ENCODE results near the gene HBD. TPM values are rescaled to one million over a fixed set of nuclear protein-coding genes. Genes with fewer than 3 reads are reported as not detected.
A peak's percentile ranks its signal among the peaks of the same experiment; 100 is the strongest.

HBD gene
- total and polyA plus RNA-seq, 9 of the 15 experiments (the other 6 are each of a cell fraction or from before 2014, with no cell fraction given) = 11.8 to 169 (median 36.0) TPM

DNA sequence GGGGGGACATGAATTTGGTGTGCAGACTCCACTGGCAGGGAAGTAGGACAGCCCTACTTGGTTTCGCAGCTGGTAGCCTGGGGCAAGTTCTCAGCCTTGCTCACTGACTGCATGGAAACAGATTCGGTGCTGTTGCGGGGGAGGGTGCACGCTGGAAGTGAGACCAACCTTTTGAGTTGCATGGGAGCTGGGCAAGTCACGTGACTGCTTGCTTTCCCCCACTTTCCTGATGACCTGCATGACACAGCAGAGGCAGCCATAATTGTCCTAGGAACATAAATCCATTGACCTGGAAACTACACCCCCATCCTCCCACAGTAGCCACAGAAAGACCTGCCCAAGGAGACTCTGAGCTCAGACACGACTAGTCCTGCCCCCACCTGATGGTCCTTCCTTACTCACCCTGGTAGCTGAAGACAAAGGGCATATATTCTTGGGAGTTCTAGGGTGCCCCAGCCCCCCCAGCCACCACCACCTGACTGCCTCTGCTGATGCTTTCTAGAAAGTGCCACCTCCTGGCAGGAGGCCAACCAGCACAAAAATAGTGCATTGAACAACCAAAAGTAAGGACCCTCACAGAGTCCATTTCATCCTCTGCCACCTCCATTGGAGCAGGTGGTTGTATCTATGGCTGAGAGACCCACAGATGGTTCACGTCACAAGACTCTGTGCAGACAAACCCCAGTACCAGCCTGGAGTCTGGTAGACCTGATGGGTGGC, 24.4 kb upstream of the HBD start (continued):
- TF ChIP-seq ZHX1 (conservative IDR thresholded peaks at IDR 0.05; ENCODE audit: low read length) (no peak), ZNF584 (CRISPR knock-in tag; IDR thresholded peaks at IDR 0.05; ENCODE audit: low read depth) (no peak), EP300 (IDR thresholded peaks at IDR 0.05; ENCODE audit: low read length) (peak; percentile 29; the same call in 1 of the 2 replicates), ZNF197 (CRISPR knock-in tag; IDR thresholded peaks at IDR 0.05; ENCODE audit: low read depth) (0 out of 2 replicates have a peak, but pooled peaks have one; percentile 36), E2F6 (IDR thresholded peaks at IDR 0.05; ENCODE audit: borderline replicate concordance in 1 of 2, extremely low read depth in 1 of 2, insufficient read depth in 1 of 2, insufficient read length in 1 of 2, low read depth in 1 of 2, low read length in 1 of 2, poor library complexity in 1 of 2, severe bottlenecking in 1 of 2) (peak; percentile 84 to 88), DMBX1 (CRISPR knock-in tag; IDR thresholded peaks at IDR 0.05; ENCODE audit: borderline replicate concordance) (peak; percentile 88), KLF6 (CRISPR knock-in tag; IDR thresholded peaks at IDR 0.05; ENCODE audit: borderline replicate concordance) (peak; percentile 66; the same call in 1 of the 2 replicates), BHLHE40 (IDR thresholded peaks at IDR 0.05; ENCODE audit: low read length) (peak; percentile 94), MYC (IDR thresholded peaks at IDR 0.05; ENCODE audit: low read depth, low read length) (peak; percentile 42; the same call in 1 of the 2 replicates), MYC (CRISPR knock-in tag; IDR thresholded peaks at IDR 0.05; ENCODE audit: borderline replicate concordance, low read depth) (no peak), PHF20 (IDR thresholded peaks at IDR 0.05; ENCODE audit: partially characterized antibody) (no peak), CC2D1A (IDR thresholded peaks at IDR 0.05) (0 out of 2 replicates have a peak, but pooled peaks have one; percentile 14), CTBP1 (IDR thresholded peaks at IDR 0.05; ENCODE audit: borderline replicate concordance) (peak; percentile 17; the same call in 1 of the 2 replicates)
- TF ChIP-seq, protein P1, sequence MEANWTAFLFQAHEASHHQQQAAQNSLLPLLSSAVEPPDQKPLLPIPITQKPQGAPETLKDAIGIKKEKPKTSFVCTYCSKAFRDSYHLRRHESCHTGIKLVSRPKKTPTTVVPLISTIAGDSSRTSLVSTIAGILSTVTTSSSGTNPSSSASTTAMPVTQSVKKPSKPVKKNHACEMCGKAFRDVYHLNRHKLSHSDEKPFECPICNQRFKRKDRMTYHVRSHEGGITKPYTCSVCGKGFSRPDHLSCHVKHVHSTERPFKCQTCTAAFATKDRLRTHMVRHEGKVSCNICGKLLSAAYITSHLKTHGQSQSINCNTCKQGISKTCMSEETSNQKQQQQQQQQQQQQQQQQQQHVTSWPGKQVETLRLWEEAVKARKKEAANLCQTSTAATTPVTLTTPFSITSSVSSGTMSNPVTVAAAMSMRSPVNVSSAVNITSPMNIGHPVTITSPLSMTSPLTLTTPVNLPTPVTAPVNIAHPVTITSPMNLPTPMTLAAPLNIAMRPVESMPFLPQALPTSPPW (CRISPR knock-in tag; IDR thresholded peaks at IDR 0.05) = peak; percentile 6; the same call in 1 of the 2 replicates
- TF ChIP-seq, protein P2, sequence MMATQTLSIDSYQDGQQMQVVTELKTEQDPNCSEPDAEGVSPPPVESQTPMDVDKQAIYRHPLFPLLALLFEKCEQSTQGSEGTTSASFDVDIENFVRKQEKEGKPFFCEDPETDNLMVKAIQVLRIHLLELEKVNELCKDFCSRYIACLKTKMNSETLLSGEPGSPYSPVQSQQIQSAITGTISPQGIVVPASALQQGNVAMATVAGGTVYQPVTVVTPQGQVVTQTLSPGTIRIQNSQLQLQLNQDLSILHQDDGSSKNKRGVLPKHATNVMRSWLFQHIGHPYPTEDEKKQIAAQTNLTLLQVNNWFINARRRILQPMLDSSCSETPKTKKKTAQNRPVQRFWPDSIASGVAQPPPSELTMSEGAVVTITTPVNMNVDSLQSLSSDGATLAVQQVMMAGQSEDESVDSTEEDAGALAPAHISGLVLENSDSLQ (IDR thresholded peaks at IDR 0.05) = peak; percentile 57
- TF ChIP-seq, protein P3, sequence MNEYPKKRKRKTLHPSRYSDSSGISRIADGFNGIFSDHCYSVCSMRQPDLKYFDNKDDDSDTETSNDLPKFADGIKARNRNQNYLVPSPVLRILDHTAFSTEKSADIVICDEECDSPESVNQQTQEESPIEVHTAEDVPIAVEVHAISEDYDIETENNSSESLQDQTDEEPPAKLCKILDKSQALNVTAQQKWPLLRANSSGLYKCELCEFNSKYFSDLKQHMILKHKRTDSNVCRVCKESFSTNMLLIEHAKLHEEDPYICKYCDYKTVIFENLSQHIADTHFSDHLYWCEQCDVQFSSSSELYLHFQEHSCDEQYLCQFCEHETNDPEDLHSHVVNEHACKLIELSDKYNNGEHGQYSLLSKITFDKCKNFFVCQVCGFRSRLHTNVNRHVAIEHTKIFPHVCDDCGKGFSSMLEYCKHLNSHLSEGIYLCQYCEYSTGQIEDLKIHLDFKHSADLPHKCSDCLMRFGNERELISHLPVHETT (CRISPR knock-in tag; conservative IDR thresholded peaks at IDR 0.05 in 1 of 2, IDR thresholded peaks at IDR 0.05 in 1 of 2) = peak in 1 of 2 experiments; percentile 73; a peak in 2 of 4 replicates

Data from K562 (cell line).